GM19397 (cell line): ENCODE results near the gene AFAP1L2.

Source experiments
- ATAC-seq: cut with Tn5 transposase; IDR thresholded peaks from one replicate; pipeline ENCODE4 v1.9.1; 2021; ENCODE audit warnings: mild to moderate bottlenecking, moderate library complexity; ENCODE audit not compliant: unreplicated experiment

Gene AFAP1L2

GRCh38 chr10:114412907-114413797 lies 8.8 kb upstream of the AFAP1L2 start:
- no peak for ATAC-seq

GRCh38 chr10:114408968-114409444 lies 4.7 kb upstream of the AFAP1L2 start:
- no peak for ATAC-seq

- ATAC-seq: no peak
Measured at GRCh38 chr10:114408112-114408967, 4.0 kb upstream of the AFAP1L2 start.

GRCh38 chr10:114406455-114406854 lies 2.2 kb upstream of the AFAP1L2 start:
- ATAC-seq: no peak

GRCh38 chr10:114405011-114405350 lies 679 bp upstream of the AFAP1L2 start:
- no peak for ATAC-seq

- ATAC-seq: no peak
Measured at GRCh38 chr10:114403541-114404161, 651 bp downstream of the AFAP1L2 start.

- ATAC-seq: no peak
Measured at GRCh38 chr10:114402871-114403540, 1.3 kb downstream of the AFAP1L2 start.

GRCh38 chr10:114402233-114402632 lies 2.1 kb downstream of the AFAP1L2 start:
- no peak for ATAC-seq

GRCh38 chr10:114401195-114401791 lies 3.0 kb downstream of the AFAP1L2 start:
- ATAC-seq: no peak

- no peak for ATAC-seq
Measured at GRCh38 chr10:114400091-114400490, 4.2 kb downstream of the AFAP1L2 start.

GRCh38 chr10:114399576-114399975 lies 4.7 kb downstream of the AFAP1L2 start:
- no peak for ATAC-seq

- ATAC-seq: no peak
Measured at GRCh38 chr10:114398587-114399331, 5.5 kb downstream of the AFAP1L2 start.

GRCh38 chr10:114397651-114398145 lies 6.6 kb downstream of the AFAP1L2 start:
- ATAC-seq: no peak

- no peak for ATAC-seq
Measured at GRCh38 chr10:114396464-114396863, 7.8 kb downstream of the AFAP1L2 start.

GRCh38 chr10:114395366-114396022 lies 8.8 kb downstream of the AFAP1L2 start:
- ATAC-seq: no peak

- no peak for ATAC-seq
Measured at GRCh38 chr10:114394531-114394930, 9.8 kb downstream of the AFAP1L2 start.

- no peak for ATAC-seq
Measured at GRCh38 chr10:114393886-114394285, 10.4 kb downstream of the AFAP1L2 start.

- ATAC-seq: no peak
Measured at GRCh38 chr10:114393482-114393881, 10.8 kb downstream of the AFAP1L2 start.
